IMR-90 (cell line): Measurements from ENCODE around the gene C1orf87. TPM values are rescaled to one million over a fixed set of nuclear protein-coding genes. Genes with fewer than 3 reads are reported as not detected.

Source experiments
- ATAC-seq: fragments of 200-7000 bp; cut with Tn5 transposase; 2 replicates; pipeline ENCODE4 v1.9.1; 2020; ENCODE audit warnings: low read depth, mild to moderate bottlenecking, moderate library complexity
- BruUV-seq: library from RNA; stranded (reverse); fragments of 400-500 nt; replicated peaks from 2 replicates; lab custom pipeline; 2021; lab: Mats Ljungman, UMichigan
- CTCF ChIA-PET: fragments of 300-600 bp; formaldehyde crosslinking; extraction: SDS; loops from one replicate; lab custom pipeline; 2021; ENCODE audit warnings: antibody characterized with exemption; lab: Yijun Ruan, JAX
- POLR2A ChIA-PET: fragments of 300-600 bp; sonication (Branson Sonifier 250); formaldehyde crosslinking; loops from one replicate; lab custom pipeline; 2022; ENCODE audit warnings: antibody characterized with exemption; ENCODE audit not compliant: unreplicated experiment; lab: Charles Lee
- DNase-seq: peaks from one replicate; pipeline ENCODE4 v3.0.0; 2013
- H2AFZ ChIP-seq: replicated peaks from 2 replicates; pipeline ENCODE3; 2013; ENCODE audit warnings: low read length, mild to moderate bottlenecking; ENCODE audit not compliant: poor library complexity
- H2AK5ac ChIP-seq: 2 replicates; pipeline ENCODE4 v1.6.1; 2013; ENCODE audit warnings: low read depth, low read length, inconsistent platforms
- H2AK9ac ChIP-seq: replicated peaks from 2 replicates; pipeline ENCODE3; 2013; ENCODE audit warnings: mild to moderate bottlenecking, low read depth, low read length, moderate library complexity; ENCODE audit not compliant: poor library complexity
- H2BK120ac ChIP-seq: 2 replicates; pipeline ENCODE4 v1.6.1; 2013; ENCODE audit warnings: low read depth, low read length, inconsistent platforms
- H2BK15ac ChIP-seq: 3 replicates; pipeline ENCODE4 v1.6.1; 2013; ENCODE audit warnings: low read depth, low read length, inconsistent platforms
- H2BK20ac ChIP-seq: 2 replicates; pipeline ENCODE4 v1.6.1; 2013; ENCODE audit warnings: low read depth, mild to moderate bottlenecking, inconsistent platforms, low read length, moderate library complexity
- H2BK5ac ChIP-seq: 2 replicates; pipeline ENCODE4 v1.6.1; 2013; ENCODE audit warnings: mild to moderate bottlenecking, low read depth, low read length, inconsistent platforms; ENCODE audit not compliant: poor library complexity, severe bottlenecking
- H3K14ac ChIP-seq: replicated peaks from 2 replicates; pipeline ENCODE4 v1.6.1; 2013; ENCODE audit warnings: low read depth, low read length, inconsistent platforms
- H3K18ac ChIP-seq: 2 replicates; pipeline ENCODE4 v1.6.1; 2013; ENCODE audit warnings: low read depth, low read length, control low read depth
- H3K23ac ChIP-seq: 2 replicates; pipeline ENCODE4 v1.6.1; 2013; ENCODE audit warnings: low read depth, low read length, inconsistent platforms
- H3K27ac ChIP-seq: 2 replicates; pipeline ENCODE4 v1.5.1; 2013; ENCODE audit warnings: mild to moderate bottlenecking, control low read depth, low read length; ENCODE audit not compliant: insufficient read depth
- H3K27me3 ChIP-seq: 2 replicates; pipeline ENCODE4 v1.6.1; 2013; ENCODE audit warnings: low read length; ENCODE audit not compliant: control insufficient read depth, insufficient read depth
- H3K36me3 ChIP-seq: 2 replicates; pipeline ENCODE4 v1.6.1; 2013; ENCODE audit warnings: low read length, mixed read lengths; ENCODE audit not compliant: control insufficient read depth, insufficient read depth
- H3K4ac ChIP-seq: 2 replicates; pipeline ENCODE4 v1.6.1; 2013; ENCODE audit warnings: low read depth, low read length, inconsistent platforms
- H3K4me1 ChIP-seq: 2 replicates; pipeline ENCODE4 v1.6.1; 2013; ENCODE audit warnings: low read length, mixed read lengths; ENCODE audit not compliant: control insufficient read depth, insufficient read depth
- H3K4me2 ChIP-seq: 2 replicates; pipeline ENCODE4 v1.6.1; 2013; ENCODE audit warnings: low read depth, mild to moderate bottlenecking, control low read depth, low read length, moderate library complexity
- H3K4me3 ChIP-seq: 2 replicates; pipeline ENCODE4 v1.5.1; 2013; ENCODE audit warnings: low read depth, mild to moderate bottlenecking, control low read depth, low read length, moderate library complexity; ENCODE audit not compliant: insufficient read depth
- H3K56ac ChIP-seq: 2 replicates; pipeline ENCODE4 v1.6.1; 2013; ENCODE audit warnings: low read length, inconsistent platforms; ENCODE audit not compliant: insufficient read depth; ENCODE audit errors: extremely low read depth
- H3K79me1 ChIP-seq, 2 experiments: 2 replicates each; pipeline ENCODE4 v1.6.1; 2013; ENCODE audit warnings: low read length in 2 of 2, inconsistent platforms in 1 of 2, low read depth in 1 of 2
- H3K9ac ChIP-seq: 2 replicates; pipeline ENCODE4 v1.6.1; 2013; ENCODE audit warnings: low read depth, low read length, control low read depth
- H3K9me1 ChIP-seq: 2 replicates; pipeline ENCODE4 v1.6.1; 2013; ENCODE audit warnings: low read length, inconsistent platforms; ENCODE audit not compliant: insufficient read depth
- H3K9me3 ChIP-seq: 2 replicates; pipeline ENCODE4 v1.6.1; 2013; ENCODE audit warnings: low read length; ENCODE audit not compliant: control insufficient read depth, insufficient read depth
- H4K20me1 ChIP-seq: 2 replicates; pipeline ENCODE4 v1.6.1; 2013; ENCODE audit warnings: low read length, inconsistent platforms; ENCODE audit not compliant: insufficient read depth
- H4K5ac ChIP-seq: 2 replicates; pipeline ENCODE4 v1.6.1; 2013; ENCODE audit warnings: mild to moderate bottlenecking, low read depth, low read length, control low read depth
- H4K8ac ChIP-seq, 2 experiments: 2 replicates each; pipeline ENCODE4 v1.6.1; 2013; ENCODE audit warnings: low read depth in 2 of 2, low read length in 2 of 2, control low read depth in 1 of 2, inconsistent platforms in 1 of 2
- H4K91ac ChIP-seq: 2 replicates; pipeline ENCODE4 v1.6.1; 2013; ENCODE audit warnings: low read depth, low read length, inconsistent platforms; ENCODE audit not compliant: insufficient read depth
- BHLHE40 ChIP-seq: fragments of 150-350 bp; IDR thresholded peaks from 2 replicates; pipeline ENCODE4 v1.6.1; 2016; ENCODE audit warnings: mild to moderate bottlenecking, low read depth, low read length
- CEBPB ChIP-seq: IDR thresholded peaks from 2 replicates; pipeline ENCODE4 v1.6.1; 2012; ENCODE audit warnings: low read depth, low read length, improper control_type of control experiment
- CHD1 ChIP-seq: IDR thresholded peaks from 2 replicates; pipeline ENCODE4 v1.6.1; 2012; ENCODE audit warnings: low read depth, low read length, improper control_type of control experiment
- CTCF ChIP-seq: conservative IDR thresholded peaks from 2 replicates; pipeline ENCODE4 v1.5.1; 2012; ENCODE audit warnings: mild to moderate bottlenecking, low read depth, low read length, improper control_type of control experiment
- FOS ChIP-seq: fragments of 150-350 bp; IDR thresholded peaks from 2 replicates; pipeline ENCODE4 v1.6.1; 2016; ENCODE audit warnings: low read depth, low read length
- MAFK ChIP-seq: IDR thresholded peaks from 2 replicates; pipeline ENCODE4 v1.6.1; 2012; ENCODE audit warnings: low read depth, low read length, improper control_type of control experiment
- MAZ ChIP-seq: IDR thresholded peaks from 2 replicates; pipeline ENCODE4 v1.6.1; 2012; ENCODE audit warnings: low read depth, mild to moderate bottlenecking, low read length, improper control_type of control experiment, moderate library complexity, borderline replicate concordance
- MXI1 ChIP-seq: IDR thresholded peaks from 2 replicates; pipeline ENCODE4 v1.6.1; 2012; ENCODE audit warnings: low read depth, mild to moderate bottlenecking, low read length, moderate library complexity, borderline replicate concordance
- NFE2L2 ChIP-seq: fragments of 150-350 bp; IDR thresholded peaks from 2 replicates; pipeline ENCODE4 v1.6.1; 2016; ENCODE audit warnings: low read depth, mild to moderate bottlenecking, low read length
- POLR2A ChIP-seq: IDR thresholded peaks from 2 replicates; pipeline ENCODE4 v1.6.1; 2012; ENCODE audit warnings: mild to moderate bottlenecking, low read depth, low read length
- RAD21 ChIP-seq: IDR thresholded peaks from 2 replicates; pipeline ENCODE4 v1.6.1; 2012; ENCODE audit warnings: low read length, improper control_type of control experiment
- RCOR1 ChIP-seq: IDR thresholded peaks from 2 replicates; pipeline ENCODE4 v1.6.1; 2012; ENCODE audit warnings: mild to moderate bottlenecking, low read length, improper control_type of control experiment; ENCODE audit not compliant: insufficient replicate concordance
- RFX5 ChIP-seq: IDR thresholded peaks from 2 replicates; pipeline ENCODE4 v1.8.0; 2012; ENCODE audit warnings: low read depth, mild to moderate bottlenecking, low read length, moderate library complexity
- SMC3 ChIP-seq: fragments of 150-350 bp; IDR thresholded peaks from 2 replicates; pipeline ENCODE4 v1.6.1; 2016; ENCODE audit warnings: low read depth, mild to moderate bottlenecking, antibody characterized with exemption, low read length, moderate library complexity
- USF2 ChIP-seq: fragments of 150-350 bp; IDR thresholded peaks from 2 replicates; pipeline ENCODE4 v1.6.1; 2017; ENCODE audit warnings: mild to moderate bottlenecking, antibody characterized with exemption, low read length, low read depth
- WGBS, 2 experiments: methylation state at CpG; one replicate each; pipeline versions ENCODE4 v1.1.5 to v1.1.7; 2013; ENCODE audit warnings: missing lambda C conversion rate in 2 of 2; ENCODE audit not compliant: insufficient read length in 1 of 2; ENCODE audit errors: extremely low coverage in 2 of 2; 5-methylcytosine and 5-hydroxymethylcytosine counted together
- dilution Hi-C: fragments of 300-500 bp; cut with HindIII; formaldehyde crosslinking; loops from one replicate; pipeline ENCODE4 v1.14.3; 2018; ENCODE audit warnings: low sequenced_read_pairs; ENCODE audit not compliant: unreplicated experiment
- in situ Hi-C: fragments of 300-500 bp; cut with MboI; formaldehyde crosslinking; loops from 3 replicates; pipeline ENCODE4 v1.14.3; 2019; ENCODE audit warnings: low sequenced_read_pairs, inconsistent platforms, mixed read lengths
- intact Hi-C: fragments of 100-400 bp; cut with micrococcal nuclease; formaldehyde crosslinking; loops from 2 replicates; pipeline ENCODE4 v1.10.0; 2022
- polyA plus RNA-seq, 3 experiments: library from polyadenylated mRNA; depleted of rRNA; stranded (reverse); fragments of >200 nt; gene quantifications; 2 replicates each; pipeline ENCODE4 v1.2.3, GENCODE V29; 2012; ENCODE audit warnings: low replicate concordance in 1 of 3
- total RNA-seq: library from RNA; depleted of rRNA; stranded (reverse); fragments of >200 nt; gene quantifications from 2 replicates; pipeline ENCODE4 v1.2.3, GENCODE V29; 2012

The C1orf87 gene
- total and polyA plus RNA-seq, 2 of the 4 experiments (the other 2 are of a cell fraction): not detected

DNA sequence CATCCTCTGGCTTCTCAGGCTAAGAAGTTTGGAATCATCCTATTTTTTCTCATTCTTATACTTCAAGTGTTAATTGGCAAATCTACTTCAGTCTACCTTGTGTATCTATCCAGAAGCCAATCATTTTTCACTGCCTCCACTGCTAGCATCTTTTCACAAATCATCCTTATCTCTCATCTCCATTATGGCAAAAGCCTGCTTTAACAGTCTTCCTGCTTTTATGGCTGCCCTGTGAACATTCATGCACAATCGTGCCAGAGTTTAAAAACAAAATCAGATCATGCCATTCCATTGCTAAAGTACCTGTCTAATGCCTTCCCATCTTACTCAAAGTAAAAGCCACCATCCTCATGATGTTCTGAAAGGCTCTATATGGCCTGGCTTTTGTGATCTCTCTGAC lies 127.8 kb downstream of the C1orf87 start:
- ChIA-PET CTCF (no interaction called here), POLR2A (no interaction called here)
- 40% methylated on average over 1 of the region's 1 CpG; no CpG with 5 or more reads in 1 of the 2 experiments for WGBS, 2 experiments
- intact Hi-C loops: loop anchor here (2.0 to 5.0 kb wide), 7 partner anchors 168 to 1428 kb away; partner anchors contain the start of genes FGGY and JUN
- Histone ChIP-seq H2AK5ac (no peak overlapping the region), H4K8ac (no peak overlapping the region), H2BK20ac (no peak overlapping the region), H3K79me1 (no peaks in the 10 kb centered on the region), H3K27me3 (no peaks in the 10 kb centered on the region; the same call in 1 of the 2 replicates), H3K18ac (no peak overlapping the region), H2AFZ (no peak overlapping the region), H3K27ac (no peak overlapping the region), H4K20me1 (no peaks in the 10 kb centered on the region), H3K4me2 (no peak overlapping the region), H2BK5ac (no peak overlapping the region), H2BK15ac (no peak overlapping the region), H4K91ac (no peak overlapping the region), H3K4me1 (no peaks in the 10 kb centered on the region), H3K9me3 (no peaks in the 10 kb centered on the region), H3K56ac (no peak overlapping the region), H3K23ac (no peak overlapping the region), H3K9ac (no peak overlapping the region), H4K5ac (no peak overlapping the region), H3K14ac (no peak overlapping the region), H2AK9ac (no peak overlapping the region), H3K9me1 (no peaks in the 10 kb centered on the region), H2BK120ac (no peak overlapping the region), H3K4me3 (no peak overlapping the region), H3K4ac (no peak overlapping the region), H3K36me3 (no peaks in the 10 kb centered on the region)
- dilution Hi-C loops: no loop called here
- no TSS peak for BruUV-seq
- TF ChIP-seq CTCF: no peak
- no peak for TF ChIP-seq FOS
- no peak for TF ChIP-seq MAFK
- no peak for TF ChIP-seq NFE2L2
- TF ChIP-seq POLR2A: no peak
- no peak for TF ChIP-seq USF2
- no peak for TF ChIP-seq MAZ
- no peak for TF ChIP-seq RAD21
- TF ChIP-seq MXI1: no peak
- no peak for TF ChIP-seq SMC3
- no peak for TF ChIP-seq CHD1
- no peak for TF ChIP-seq RCOR1
- TF ChIP-seq BHLHE40: no peak
- TF ChIP-seq CEBPB: no peak
- TF ChIP-seq RFX5: no peak
- ATAC-seq (no peak), DNase-seq (no peak)
- in situ Hi-C loops: loop anchor here (25.0 kb wide), 1 partner anchor 1208 kb away; no protein-coding TSS in a partner anchor
